Activated CD8-positive, alpha-beta memory T cell treated with anti-CD3 and anti-CD28 coated beads for 48 hours (primary cell): ENCODE results near the gene CDH23.

Experiments used
- DNase-seq, 3 experiments: peaks; one replicate each; pipeline ENCODE4 v3.0.0-alpha.2; 2020; ENCODE audit warnings: low read depth in 2 of 3, low spot score in 2 of 3

Gene CDH23

DNA sequence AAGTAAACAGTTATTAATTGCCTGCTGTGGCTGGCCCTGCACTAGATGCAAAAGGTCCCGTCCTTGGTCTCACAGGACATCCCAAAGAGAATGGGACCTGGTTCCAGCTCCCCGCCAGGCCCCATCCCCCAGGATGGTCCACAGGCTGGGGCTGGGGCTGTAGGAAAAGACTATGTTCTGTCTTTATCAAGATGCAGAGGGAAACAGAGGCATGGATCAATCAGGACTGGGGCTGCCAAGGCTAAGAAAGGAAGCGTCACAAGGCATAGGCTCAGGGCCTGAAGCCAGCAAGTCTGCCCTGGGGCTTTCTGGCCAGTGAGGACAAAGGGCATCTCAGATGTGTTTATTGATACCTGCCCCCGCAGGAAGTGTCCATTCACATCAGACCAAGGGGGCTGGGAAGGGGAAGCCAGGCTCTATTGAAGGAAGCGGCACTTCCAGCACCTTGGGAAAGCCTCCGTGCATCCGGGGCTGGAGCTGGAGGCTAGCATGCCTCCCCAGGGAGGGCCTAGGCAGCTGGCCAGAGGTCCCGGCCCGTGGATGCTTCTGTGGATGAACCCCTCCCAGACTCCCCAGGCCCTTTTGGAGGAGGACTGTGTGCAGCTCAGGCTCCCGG lies 370.8 kb downstream of the CDH23 start:
- no peak for DNase-seq

DNA sequence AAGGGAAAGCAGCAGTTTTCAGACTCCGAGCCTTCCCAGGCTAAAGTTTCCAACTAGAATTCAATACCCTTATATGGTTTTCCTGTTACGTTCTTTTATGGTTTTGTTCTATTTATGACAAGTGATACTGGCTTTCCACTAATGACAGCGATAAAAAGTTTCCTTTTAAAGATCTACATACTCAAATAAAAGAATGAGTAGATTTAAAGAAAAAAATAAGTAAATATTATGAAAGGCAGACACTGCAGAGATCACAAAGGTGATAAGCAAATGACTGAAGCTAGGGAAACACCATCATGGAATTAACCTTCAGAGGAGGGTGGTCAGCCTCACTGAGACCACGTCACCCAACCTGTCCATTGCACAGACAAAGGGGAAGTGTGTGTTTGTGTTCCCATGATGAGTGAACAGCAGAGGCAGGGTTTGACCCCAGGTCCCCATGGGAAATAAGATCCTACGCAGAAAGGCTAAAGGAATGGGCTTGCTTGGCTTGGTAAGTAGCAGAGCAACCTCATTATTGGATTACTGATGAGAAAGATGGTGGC lies 372.6 kb downstream of the CDH23 start:
- DNase-seq, result no peak

DNA sequence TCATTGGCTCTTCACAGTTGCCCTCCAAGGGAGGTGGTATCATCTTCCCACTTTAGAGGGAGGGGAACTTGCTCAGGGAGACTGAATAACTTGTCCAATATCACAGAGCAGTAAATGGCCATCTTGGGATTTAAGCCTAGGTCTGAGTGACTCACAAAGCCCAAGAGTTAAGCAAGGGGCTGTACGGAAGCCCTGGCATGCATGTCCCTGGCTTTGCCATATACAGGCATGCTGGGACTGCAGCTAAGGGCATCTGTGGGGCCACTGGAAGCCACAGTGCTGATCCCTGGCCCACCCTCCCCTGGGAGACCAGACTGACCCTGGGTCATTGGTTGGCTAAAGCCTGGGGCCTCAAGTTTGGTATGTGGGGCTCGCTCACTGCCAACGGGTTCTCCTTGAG lies 373.5 kb downstream of the CDH23 start:
- no peak for DNase-seq

DNA sequence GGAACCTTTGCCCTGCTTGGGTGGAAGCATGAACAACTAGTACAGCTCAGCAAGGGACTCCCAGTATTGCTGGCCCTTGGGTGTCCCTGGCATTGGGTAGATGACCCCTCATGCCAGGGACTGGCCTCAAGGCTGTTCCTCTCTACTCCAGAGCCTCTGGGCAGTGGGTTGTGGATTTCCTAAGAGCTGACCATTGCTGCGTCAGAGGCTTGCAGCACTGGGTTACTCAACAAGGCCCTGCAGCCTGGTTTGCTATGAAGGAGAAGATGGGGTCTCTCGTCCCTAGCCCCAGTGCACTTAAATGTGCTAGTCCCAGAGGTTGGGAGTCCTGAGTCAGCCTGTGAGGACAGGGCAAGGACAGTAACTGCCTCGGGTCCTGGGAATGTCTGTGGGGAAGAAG lies 374.1 kb downstream of the CDH23 start:
- no peak for DNase-seq

DNA sequence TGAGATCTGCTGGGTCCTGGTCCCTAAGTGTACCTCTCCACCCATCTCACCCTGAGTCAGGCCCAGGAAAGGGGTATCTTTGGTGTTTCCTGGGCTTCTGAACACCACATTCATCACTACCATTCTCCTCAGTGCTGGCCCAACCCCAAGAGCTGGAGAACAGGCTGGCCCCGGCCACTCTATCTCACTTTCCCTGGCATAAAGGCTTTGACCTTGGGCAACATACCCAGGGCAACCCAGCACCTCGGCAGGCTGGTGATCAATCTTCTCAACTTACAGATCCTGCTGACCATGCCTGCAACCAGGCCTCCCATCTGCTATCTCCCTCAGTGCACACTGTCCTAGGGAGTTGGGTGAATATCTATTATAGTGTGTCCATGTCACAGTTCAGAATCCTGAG lies 374.5 kb downstream of the CDH23 start:
- no peak for DNase-seq

DNA sequence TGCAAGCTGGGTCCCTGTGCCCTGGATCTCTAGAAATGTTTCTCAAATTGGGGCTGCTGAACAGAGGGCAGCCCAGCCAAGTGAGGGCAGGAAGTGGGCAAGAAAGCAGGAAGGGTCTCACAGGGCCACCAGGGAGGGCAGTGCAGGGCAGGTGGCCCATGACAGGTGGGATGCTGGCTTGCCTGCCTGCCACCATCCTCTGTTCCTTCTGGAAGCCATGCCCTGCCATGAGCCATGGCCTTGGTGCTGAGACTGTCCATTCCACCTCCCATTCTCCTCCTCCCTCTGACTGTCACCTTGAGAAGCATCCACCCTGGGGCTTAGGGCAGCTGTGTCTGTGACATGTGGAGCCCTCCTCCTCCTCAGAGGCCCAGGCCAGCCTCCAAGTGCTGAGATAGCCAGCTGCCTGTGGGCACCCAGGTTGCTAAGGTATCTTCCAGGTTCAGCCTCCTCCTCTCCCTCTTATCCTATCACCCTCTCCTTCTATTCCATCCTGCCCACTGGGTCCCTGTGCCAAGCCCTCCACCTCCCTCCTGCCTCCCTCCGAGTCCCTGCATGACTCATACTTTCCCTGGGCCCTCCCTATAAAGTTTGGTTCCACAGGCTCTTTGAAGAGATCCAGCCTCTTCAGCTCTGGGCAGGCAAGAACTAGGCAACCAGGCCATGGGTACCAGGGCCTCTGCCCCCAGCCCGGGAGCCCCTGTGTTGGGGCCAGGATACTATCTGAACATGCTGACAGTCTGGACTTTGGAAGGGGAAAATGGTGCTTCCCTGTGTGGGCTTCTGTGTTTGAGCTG lies 375.3 kb downstream of the CDH23 start:
- DNase-seq, result no peak

DNA sequence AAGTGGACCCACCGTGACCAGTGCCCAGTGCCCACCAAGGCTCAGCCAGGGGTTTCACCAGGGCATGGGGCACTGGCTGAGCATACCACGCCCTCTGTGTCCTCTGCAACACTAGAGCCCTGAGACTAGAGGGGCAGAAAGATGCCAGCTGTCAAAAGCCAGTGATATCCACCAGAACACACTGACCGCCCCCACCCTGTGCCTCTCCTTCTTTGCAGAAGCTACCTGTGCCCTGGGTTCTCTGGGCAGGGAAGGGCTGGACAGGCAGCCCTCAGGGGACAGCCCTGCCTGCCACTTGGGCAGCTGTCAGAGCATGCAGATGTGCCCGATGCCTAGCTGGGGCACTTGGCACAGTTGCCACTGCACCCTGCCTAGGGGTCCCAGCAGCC lies 376.1 kb downstream of the CDH23 start:
- no peak for DNase-seq

DNA sequence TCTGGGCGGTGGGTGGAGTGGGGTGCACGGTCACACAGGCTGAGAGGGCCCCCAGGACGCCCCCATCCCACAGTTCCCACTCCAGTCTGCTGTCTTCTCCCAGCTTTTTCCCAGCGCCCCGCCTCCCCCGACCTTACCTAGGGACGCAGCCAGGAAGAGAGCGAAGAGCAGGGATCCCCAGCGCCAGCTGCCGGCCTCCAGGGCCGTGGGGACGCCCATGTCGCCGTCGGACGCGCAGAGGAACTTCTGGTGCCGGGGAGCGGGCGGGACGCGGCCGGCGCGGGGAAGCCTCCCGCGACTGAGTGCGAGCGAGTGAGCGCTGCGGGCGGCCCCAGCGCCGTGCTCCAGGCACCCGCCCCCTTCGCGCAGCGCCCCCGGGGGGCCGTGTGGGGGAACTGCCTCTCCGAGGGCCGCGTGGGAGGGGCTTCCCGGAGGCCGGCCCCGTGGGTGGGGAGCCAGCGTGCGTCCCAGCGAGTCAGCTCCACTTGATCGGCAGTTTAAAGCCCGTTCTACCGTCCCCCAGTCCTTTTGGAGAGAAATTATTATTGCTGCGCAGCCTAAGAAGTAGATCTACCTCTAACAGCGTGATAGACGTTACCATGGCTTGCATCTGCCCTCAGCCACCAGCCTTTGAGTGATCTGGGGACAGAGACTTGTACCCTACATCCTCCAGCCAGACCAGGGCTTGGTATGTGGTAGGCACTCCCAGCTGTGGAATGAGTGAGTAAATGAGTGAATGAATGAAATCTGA lies 376.7 kb downstream of the CDH23 start, which contains the start of gene VSIR:
VSIR (minus strand) TSS at position 300 of the 751 bp plus-strand sequence; CDS start at position 219, 81 bp downstream.
- DNase-seq, result peak; percentile 89 to 95 (median 92)

DNA sequence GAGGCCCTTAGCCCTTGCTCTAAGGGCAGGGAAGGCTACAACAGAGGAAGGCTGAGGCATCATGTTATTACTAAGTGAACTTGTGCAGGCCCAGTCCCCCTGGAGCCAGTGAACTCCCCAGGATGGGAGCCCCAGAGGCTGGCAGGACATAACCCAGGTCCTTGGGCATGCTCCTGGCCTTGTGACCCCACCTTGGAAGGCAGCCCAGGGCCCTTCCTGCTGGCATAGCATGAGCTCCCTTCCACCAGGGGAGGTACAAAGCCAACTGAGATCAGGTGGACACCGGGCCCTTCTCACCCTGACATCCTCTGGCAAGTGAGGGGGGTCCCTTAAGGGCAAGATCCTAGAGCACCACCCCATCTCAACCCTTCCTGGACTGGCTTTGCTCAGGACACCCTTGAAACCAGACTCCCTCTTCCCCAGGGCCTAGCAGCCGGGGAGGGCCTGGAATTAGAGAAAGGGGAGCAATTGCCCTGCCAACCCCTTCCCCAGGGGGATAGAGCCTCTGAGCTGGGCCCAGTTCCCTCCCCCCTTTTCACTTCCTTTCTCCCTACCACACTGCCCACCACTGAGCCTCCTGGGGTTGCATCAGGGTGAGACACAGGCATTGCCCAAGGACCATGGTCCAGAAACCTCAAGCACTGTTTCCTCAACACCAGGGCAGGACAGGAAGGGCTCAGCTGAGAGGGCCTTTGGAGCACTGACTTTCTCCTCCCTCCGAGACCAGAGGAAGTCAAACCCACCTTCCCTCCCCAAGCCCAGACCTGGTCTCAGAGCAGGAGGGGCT lies 378.4 kb downstream of the CDH23 start:
- DNase-seq, result no peak

DNA sequence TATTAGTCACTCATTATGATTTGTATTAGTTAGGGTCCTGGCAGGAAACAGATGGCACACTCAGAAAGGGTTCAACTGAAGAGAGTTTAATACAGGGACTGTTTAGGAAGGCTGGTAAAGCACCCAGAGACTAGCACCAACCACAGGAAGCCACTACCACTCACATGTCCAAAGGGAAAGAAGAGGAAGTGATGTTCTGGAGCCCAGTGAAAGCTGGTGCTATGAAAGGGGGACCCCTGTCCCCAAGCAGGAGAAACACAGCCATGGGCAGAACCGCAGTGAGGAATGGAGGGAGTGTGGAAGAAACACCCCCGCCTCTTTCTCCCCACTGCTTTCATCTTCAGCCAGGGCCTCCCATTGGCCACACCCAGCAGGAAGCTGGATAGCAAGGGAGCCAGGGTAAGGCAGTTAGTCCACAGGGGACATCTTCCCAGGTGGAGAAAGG lies 379.8 kb downstream of the CDH23 start:
- DNase-seq, result no peak

DNA sequence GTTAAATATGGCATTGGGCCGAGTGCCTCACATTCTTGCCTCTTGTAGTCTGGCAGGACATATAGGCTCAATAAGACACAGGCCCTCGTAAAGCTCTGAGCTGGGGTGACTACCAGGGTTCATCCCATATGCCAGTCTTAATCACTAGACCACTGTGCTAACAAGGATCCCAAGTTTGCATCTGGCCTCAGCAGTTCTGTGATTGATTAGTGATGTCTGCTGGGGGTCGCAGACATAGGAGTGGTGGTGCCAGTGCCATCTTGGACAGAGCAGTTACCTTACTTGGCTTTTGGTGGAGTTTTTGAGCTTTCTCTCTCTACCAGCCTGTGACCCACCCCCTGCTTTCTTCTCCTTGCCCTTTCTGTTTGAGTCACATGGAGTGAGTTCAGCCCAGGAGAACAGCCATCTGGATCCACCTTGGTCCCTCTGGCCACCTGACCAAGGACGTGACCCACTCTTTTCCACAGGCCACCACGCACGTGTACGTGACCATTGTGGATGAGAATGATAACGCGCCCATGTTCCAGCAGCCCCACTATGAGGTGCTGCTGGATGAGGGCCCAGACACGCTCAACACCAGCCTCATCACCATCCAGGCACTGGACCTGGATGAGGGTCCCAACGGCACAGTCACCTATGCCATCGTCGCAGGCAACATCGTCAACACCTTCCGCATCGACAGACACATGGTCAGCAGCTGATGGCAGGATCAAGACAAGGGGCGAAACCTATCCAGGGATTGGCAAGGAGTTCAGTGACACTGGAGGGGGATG lies 380.7 kb downstream of the CDH23 start:
- DNase-seq, result no peak

DNA sequence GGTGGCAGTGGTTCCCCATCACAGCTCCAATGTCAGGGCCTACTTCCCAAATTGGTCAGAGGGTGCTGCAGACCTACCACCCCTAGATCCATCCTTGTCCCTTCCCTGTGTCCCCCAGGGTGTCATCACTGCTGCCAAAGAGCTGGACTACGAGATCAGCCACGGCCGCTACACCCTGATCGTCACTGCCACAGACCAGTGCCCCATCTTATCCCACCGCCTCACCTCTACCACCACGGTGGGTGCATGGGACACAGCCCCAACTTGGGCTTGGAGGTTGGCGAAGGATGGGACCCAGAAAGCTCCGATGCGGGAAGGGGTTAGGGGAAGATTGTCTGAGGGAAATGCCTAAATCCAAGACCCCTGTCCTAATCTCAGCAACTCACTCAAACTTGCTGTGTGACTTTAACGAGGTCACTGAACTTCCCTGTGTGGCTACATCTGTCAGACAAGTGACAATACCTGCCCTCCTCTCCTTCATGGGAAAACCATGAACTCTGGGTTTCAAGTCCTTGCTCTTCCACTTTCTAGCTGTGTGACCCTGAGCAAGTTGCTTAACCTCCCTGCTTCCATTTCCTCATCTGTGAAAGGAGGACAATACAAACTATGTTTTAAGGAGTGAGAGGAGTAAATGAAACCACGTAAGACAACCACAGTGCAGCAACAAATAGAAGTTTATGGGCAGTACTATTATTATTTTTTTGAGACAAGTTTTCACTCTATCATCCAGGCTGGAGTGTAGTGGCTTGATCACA lies 381.5 kb downstream of the CDH23 start:
- DNase-seq, result no peak

DNA sequence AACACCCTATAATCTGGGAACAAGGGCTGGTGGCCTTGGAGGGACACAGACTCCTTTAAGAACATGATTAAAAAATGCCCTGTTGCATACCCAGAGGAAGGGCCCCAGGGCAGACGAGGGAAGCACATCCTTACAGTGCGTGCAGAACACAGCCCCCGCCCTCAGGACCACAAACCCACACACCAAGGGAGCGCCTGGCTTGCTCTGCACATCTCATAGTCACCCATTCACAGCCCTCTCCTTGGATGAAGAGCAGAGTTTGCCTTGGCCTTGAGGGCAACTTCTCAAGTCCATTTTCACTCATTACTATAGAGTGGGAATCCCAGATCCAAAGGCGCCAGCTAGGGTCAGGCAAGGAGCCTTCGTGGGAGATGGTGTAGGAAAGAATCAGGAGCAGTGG lies 382.9 kb downstream of the CDH23 start:
- no peak for DNase-seq

DNA sequence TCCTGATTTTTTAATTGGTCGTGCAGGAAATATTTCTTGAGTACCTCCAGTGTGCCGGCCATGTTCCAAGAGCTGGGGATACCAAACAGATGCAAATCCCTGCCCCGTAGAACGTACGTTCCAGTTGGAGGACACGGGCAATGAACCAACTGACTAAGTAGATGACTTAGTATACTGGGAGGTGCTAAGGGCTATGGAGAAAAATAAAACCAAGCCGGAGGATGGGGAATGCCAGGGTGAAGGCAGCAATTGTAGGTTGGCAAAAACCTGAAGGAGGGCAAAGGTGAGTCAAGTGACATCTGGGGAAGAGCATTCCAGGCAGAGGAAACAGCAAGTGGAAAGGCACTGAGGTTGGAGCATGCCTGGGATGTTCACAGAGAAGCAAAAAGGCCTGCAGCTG lies 383.4 kb downstream of the CDH23 start:
- no peak for DNase-seq

DNA sequence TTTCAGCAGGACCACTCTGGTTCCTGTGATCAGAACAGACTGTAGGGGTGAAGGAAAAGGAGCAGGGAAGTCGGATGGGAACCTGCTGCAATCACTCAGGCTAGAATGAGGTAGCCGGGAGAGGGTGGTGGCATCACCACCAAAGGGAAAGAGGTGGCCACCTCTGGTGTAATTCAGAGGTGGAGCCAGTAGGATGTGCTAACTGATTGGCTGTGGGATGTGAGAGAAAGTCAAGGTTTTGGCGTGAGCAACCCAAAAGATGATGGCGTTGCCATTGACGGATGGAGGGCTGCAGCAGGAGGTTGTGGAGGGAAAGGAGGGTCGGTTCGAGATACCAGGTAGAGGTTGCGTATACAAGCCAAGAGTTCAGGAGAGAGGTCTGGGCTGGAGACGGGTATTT lies 384.0 kb downstream of the CDH23 start:
- no peak for DNase-seq

DNA sequence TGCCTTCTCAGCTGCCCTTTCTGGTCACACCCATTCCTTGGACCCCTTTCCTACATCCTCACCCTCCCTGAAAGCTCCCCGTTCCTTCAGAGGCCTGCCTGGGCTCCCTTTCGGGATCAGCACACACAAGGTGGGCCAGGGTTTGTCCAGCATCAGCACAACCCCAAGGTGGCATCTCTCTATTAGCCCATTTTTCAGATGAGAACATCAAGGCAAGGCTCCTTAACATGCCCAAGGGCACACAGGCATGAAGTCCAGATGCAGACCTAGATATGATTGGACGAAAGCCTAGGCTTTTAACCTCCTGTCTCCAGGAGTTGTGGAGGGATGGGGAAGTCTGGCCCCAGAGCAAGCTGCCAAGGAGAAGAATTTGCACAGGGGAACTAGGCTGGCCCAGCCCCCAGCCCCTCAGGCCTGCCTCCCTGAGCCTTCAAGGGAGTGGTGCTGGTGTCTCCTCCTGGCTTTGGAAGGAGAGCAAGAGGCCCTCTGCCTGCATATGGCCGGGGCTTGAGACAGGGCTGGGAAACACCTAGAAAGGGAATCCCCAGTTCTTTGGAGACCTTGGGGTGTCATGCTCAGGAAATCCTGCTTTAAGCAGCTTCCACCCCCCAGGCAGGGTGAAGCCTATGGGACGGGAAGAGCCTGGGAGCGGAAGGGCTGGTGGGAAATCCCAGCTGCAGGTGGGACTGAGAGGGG lies 385.6 kb downstream of the CDH23 start:
- DNase-seq, result no peak

DNA sequence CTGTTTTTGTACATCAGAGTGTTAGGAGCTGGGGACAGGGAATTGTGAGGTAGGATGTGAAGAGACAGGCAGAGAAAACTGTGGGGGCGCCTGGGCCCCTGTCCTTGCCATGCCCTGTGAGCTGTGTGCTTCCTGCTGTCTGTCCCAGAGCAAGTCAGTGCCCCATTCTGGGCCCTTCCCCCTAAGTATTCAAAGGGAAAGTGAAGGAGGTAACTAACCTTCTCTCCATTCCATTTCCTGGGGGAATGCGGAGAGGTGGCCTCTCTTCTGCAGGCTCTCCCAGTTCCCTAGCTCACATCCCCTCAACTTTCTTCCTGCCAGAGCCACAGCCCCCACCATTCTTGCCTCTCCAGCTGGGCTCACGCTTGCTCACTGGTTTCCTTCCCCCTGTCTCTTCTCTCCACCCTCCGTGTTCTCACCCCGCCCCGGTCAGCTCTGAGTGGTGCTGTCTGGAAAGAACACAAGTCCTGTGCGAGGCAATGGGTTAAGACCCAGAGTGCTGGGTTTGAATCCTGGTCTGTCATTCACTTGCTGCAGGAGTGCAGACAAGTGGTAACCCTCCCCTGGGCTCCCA lies 386.3 kb downstream of the CDH23 start:
- no peak for DNase-seq

DNA sequence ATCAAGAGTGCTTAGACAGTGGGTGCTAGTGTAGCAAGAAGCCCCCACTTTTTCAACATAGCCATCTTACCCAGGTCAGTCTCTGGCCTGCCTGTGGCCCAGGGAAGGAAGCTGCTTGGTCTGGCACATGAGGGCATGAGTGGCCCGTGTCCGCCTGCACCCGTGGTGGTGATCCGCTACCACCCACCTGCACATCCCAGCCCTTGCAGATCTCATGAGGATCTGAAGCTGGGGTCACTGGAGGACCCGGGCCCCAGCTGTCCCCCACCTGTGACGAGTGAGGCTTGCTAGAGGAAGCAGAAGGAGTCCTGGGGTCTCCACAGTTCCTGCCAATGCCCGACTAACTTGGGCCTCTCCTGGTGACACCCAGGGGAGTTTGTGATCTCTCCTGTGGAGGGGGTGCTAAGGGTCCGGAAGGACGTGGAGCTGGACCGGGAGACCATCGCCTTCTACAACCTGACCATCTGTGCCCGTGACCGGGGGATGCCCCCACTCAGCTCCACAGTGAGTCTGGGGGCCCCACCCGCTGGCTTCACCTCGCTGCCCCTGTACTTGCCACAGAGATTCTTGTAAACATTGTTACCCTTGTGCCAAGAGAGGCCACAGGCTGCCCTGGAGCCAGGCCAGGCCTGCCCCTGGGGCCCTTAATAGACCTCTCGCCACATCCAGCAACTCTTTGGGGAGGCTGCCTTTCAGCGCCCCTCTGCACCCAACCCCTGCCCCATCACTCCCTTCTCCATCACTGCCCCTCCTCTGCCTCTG lies 387.4 kb downstream of the CDH23 start:
- no peak for DNase-seq
